Mucosa of descending colon (tissue), 3 donors: ENCODE results near the gene COQ8A. TPM values are rescaled to one million over a fixed set of nuclear protein-coding genes. Genes with fewer than 3 reads are reported as not detected.

Source experiments
- ATAC-seq: fragments of 200-7000 bp; cut with Tn5 transposase; one replicate; pipeline ENCODE4 v1.9.1; 2020; ENCODE audit warnings: mild to moderate bottlenecking, moderate library complexity
- DNase-seq, 3 donors: peaks; one replicate each; pipeline ENCODE4 v3.0.0-alpha.2; 2020
- H3K36me3 ChIP-seq: fragments of 200-600 bp; one replicate; pipeline ENCODE4 v1.8.0; 2021; ENCODE audit warnings: low read depth, mild to moderate bottlenecking
- H3K4me1 ChIP-seq: fragments of 200-600 bp; one replicate; pipeline ENCODE4 v1.8.0; 2021; ENCODE audit warnings: low read depth, mild to moderate bottlenecking
- H3K4me3 ChIP-seq: fragments of 200-600 bp; one replicate; pipeline ENCODE4 v1.8.0; 2021; ENCODE audit warnings: mild to moderate bottlenecking
- H3K9me3 ChIP-seq: fragments of 200-600 bp; one replicate; pipeline ENCODE4 v1.8.0; 2021; ENCODE audit warnings: mild to moderate bottlenecking
- CTCF ChIP-seq: fragments of 200-600 bp; IDR thresholded peaks from one replicate; pipeline ENCODE4 v1.8.0; 2022; ENCODE audit warnings: antibody characterized with exemption, mild to moderate bottlenecking
- intact Hi-C, 2 donors: fragments of 100-400 bp; cut with DNase I in 1 of 2; cut with micrococcal nuclease in 1 of 2; formaldehyde crosslinking; loops; one replicate each; pipeline versions ENCODE4 v1.11.0 to v1.11.1; 2022; cut with DNase I, micrococcal nuclease
- total RNA-seq, 3 donors: library from RNA; stranded (reverse); fragmentation: NEBNext Ultra II Directional in 2 of 3; extraction: Animal tissue kit (Norgen Biotek cat#: 25700) in 2 of 3; gene quantifications; one replicate each; pipeline versions ENCODE4 v1.2.1 to v1.2.4, GENCODE V29; 2021 to 2023
- donor health status: DM: no; HTN: no; CAD: no; lungs with moderate emphysema.
- donor health status: DM: no; HTN: no; CAD: no.
- donor health status: DM: no; HTN: yes; CAD: no.

Gene COQ8A
- total RNA-seq, 3 donors from 2014 or later: 47.3 to 77.9 (median 67.1) TPM

DNA sequence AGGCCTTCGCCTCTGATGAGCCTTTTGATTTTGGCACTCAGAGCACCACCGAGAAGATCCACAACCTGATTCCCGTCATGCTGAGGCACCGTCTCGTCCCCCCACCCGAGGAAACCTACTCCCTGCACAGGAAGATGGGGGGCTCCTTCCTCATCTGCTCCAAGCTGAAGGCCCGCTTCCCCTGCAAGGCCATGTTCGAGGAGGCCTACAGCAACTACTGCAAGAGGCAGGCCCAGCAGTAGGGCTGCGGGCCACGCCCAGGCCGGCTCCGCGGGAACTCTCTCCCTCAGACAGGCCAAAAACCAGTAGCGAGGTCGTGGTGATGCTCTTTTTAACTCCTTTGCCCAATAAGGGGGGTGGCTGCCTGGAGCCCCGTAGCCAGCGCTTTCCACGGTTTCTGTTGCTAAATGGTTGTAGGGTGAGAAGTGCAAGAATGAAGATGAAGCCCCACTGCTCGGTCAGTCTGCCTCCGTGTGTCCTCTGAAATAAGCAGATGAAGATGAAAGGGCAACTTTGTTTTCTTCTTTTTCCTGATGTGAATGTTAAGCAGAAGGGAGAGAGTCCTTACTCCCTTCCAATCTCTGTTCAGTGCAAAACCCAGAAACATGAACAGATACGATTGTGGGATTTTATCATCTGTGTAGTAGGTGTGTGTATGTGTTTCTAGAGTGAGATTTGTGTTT lies 46.5 kb downstream of the COQ8A start:
- DNase-seq (peak in 1 of 3 donors; percentile 52), ATAC-seq (no peak)
- Histone ChIP-seq H3K4me1 (peaks cover 40% of the 10 kb centered on the region), H3K36me3 (peaks cover 5% of the 10 kb centered on the region), H3K4me3 (no peak overlapping the region), H3K9me3 (no peaks in the 10 kb centered on the region)
- intact Hi-C loops: no loop called here
- no peak for TF ChIP-seq CTCF

DNA sequence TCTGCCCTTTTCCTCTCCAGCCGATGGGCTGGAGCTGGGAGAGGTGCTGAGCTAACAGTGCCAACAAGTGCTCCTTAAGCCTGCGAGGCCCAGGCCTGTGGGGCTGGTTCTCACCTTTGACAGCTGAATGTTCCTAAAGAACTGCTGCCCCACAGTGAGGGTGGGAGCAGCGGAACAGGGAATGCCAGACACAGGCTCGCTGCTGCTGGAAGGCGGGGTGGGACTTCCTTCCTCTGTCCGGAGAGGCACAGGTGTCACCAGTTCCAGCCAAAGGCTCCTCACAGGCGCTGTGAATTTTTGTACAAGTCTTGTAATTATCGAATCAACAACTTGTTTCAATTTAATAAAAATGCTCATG lies 47.1 kb downstream of the COQ8A start:
- no peak overlapping the region for H3K4me3 ChIP-seq
- intact Hi-C loops: no loop called here
- TF ChIP-seq CTCF: no peak
- H3K4me1 ChIP-seq: peaks cover 40% of the 10 kb centered on the region
- DNase-seq (peak in 1 of 3 donors; percentile 40), ATAC-seq (no peak)
- no peaks in the 10 kb centered on the region for H3K9me3 ChIP-seq
- peaks cover 5% of the 10 kb centered on the region for H3K36me3 ChIP-seq

GRCh38 chr1:226987623-226988333 lies 47.7 kb downstream of the COQ8A start:
- Histone ChIP-seq H3K4me3 (no peak overlapping the region), H3K36me3 (peaks cover under 1% of the 10 kb centered on the region), H3K4me1 (peaks cover 40% of the 10 kb centered on the region), H3K9me3 (no peaks in the 10 kb centered on the region)
- DNase-seq: peak in 1 of 3 donors; percentile 51
- intact Hi-C loops: no loop called here
- no peak for TF ChIP-seq CTCF
- peak; percentile 1 for ATAC-seq

DNA sequence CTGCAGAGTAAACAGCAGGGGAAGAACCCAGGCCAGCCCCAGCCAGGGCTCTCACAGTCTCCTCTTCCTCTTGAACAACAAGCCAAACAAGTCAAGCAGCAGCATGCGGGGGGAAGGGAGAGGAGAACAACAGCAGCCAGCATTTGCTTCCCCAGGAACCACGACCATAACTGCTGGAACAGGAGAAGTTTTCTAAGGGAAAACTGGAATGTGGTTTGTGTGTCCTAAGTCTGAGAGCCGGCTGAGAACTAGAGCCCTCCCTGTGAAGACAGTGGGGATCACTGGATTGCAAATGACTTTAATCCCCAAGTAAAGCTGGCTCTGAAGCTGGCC lies 48.2 kb downstream of the COQ8A start:
- H3K4me1 ChIP-seq: peaks cover 40% of the 10 kb centered on the region
- DNase-seq (peak; percentile 79 to 89 (median 81)), ATAC-seq (peak; percentile 75)
- TF ChIP-seq CTCF: no peak
- H3K36me3 ChIP-seq: no peaks in the 10 kb centered on the region
- intact Hi-C loops: no loop called here
- H3K9me3 ChIP-seq: no peaks in the 10 kb centered on the region
- no peak overlapping the region for H3K4me3 ChIP-seq

DNA sequence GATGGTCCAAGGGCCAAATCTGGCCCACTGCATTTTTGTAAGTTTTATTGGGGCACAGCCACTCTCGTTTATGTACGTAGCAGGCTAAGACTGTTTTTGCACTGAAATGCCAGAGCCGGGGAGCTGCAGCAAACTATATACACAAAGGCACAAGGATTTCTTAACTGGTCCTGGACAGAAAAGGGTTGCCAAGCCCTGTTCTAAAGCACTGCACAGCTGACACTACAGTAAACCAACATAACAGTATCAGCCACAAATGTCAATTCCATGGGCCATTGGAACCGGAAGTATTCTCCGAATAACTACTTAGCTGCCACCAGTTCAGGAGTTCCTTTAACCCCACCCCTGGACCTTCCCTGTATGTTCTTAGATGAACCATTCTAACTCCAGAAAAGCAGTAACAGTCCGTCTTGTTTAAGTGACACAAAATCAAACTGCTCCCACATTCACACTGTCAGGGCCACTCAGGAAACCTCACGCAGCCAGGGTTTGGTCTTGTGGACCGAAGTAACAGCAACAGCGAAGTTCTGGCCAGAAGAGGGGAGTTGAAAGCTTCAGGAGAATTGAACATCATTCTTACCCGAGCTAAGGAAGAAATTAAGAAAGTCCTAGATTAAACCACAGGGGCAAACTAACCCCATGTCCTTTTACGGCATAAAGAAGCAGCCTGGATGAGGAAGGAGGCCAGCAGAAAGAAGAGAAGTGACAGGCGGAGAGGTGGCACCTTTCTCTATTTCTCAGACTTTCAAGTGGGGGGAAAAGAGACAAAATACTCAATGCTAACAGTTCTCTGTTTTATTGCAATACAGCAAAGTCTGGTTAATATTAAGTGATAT lies 49.2 kb downstream of the COQ8A start:
- Histone ChIP-seq H3K9me3 (no peaks in the 10 kb centered on the region), H3K4me1 (peaks cover 40% of the 10 kb centered on the region), H3K36me3 (no peaks in the 10 kb centered on the region), H3K4me3 (no peak overlapping the region)
- DNase-seq (peak in 1 of 3 donors; percentile 57), ATAC-seq (peak; percentile 68)
- TF ChIP-seq CTCF: no peak
- intact Hi-C loops: no loop called here
